ENCODE data around the gene ATP6V1E1.

- TF ChIP-seq CTCF (IDR thresholded peaks at IDR 0.05; ENCODE audit: insufficient read depth, low read length, poor library complexity, severe bottlenecking) (no peak), EZH2phosphoT487 (conservative IDR thresholded peaks at IDR 0.05; ENCODE audit: low read length) (no peak)
Observed at GRCh38 chr22:17647991-17648390, 19.4 kb upstream of the ATP6V1E1 start.

Measured in SU-DHL-6 (cell line).